ENCODE results near the gene BDNF. TPM values are rescaled to one million over a fixed set of nuclear protein-coding genes. Genes with fewer than 3 reads are reported as not detected.

The BDNF gene
- total RNA-seq, 2 donors from 2014 or later, result 0.33 TPM; not detected in 1

GRCh38 chr11:27610280-27610679 is 90.0 kb downstream of the BDNF start:
- no peak for TF ChIP-seq CTCF (conservative IDR thresholded peaks at IDR 0.05)
- H3K9me3 ChIP-seq (ENCODE audit: control insufficient read depth, low read length), result no peaks in the 10 kb centered on the region
- H3K36me3 ChIP-seq (ENCODE audit: control insufficient read depth, insufficient read depth, low read length), result no peaks in the 10 kb centered on the region
- no peak overlapping the region for H3K27ac ChIP-seq (ENCODE audit: low read depth, low read length)
- H3K36me3 Mint-ChIP-seq (ENCODE audit: low read depth), result no peaks in the 10 kb centered on the region
- H3K9me3 Mint-ChIP-seq, result no peaks in the 10 kb centered on the region
- no peak overlapping the region for H3K4me3 ChIP-seq (ENCODE audit: low read length)
- no peak overlapping the region for H3K9ac ChIP-seq (ENCODE audit: extremely low read depth, low read length, poor library complexity, severe bottlenecking)
- no peaks in the 10 kb centered on the region for H3K4me1 ChIP-seq (ENCODE audit: control insufficient read depth, insufficient read depth, low read length)
- DNase-seq, result no peak
- H3K4me1 Mint-ChIP-seq, result no peaks in the 10 kb centered on the region
- H3K27ac Mint-ChIP-seq, result no peak overlapping the region
- H3K27me3 Mint-ChIP-seq (ENCODE audit: insufficient read depth), result peaks cover 44% of the 10 kb centered on the region
- H3K4me3 Mint-ChIP-seq, result no peak overlapping the region
- no peaks in the 10 kb centered on the region for H3K27me3 ChIP-seq (ENCODE audit: control insufficient read depth, insufficient read depth, low read length, poor library complexity, severe bottlenecking)
- WGBS, 2 experiments (ENCODE audit: insufficient coverage in 1 of 2, insufficient read length in 1 of 2), result 78 to 81% methylated on average over 3 of the region's 3 CpGs

GRCh38 chr11:27608951-27609350 is 91.3 kb downstream of the BDNF start:
- no peak for TF ChIP-seq CTCF (conservative IDR thresholded peaks at IDR 0.05)
- no peaks in the 10 kb centered on the region for H3K36me3 ChIP-seq (ENCODE audit: control insufficient read depth, insufficient read depth, low read length)
- H3K4me3 ChIP-seq (ENCODE audit: low read length), result no peak overlapping the region
- no peaks in the 10 kb centered on the region for H3K4me1 Mint-ChIP-seq
- H3K27ac Mint-ChIP-seq, result no peak overlapping the region
- no peak overlapping the region for H3K9ac ChIP-seq (ENCODE audit: extremely low read depth, low read length, poor library complexity, severe bottlenecking)
- H3K27me3 Mint-ChIP-seq (ENCODE audit: insufficient read depth), result peaks cover 47% of the 10 kb centered on the region
- 86 to 88% methylated on average over 1 to 2 of the region's 2 CpGs for WGBS, 2 experiments (ENCODE audit: insufficient coverage in 1 of 2, insufficient read length in 1 of 2)
- H3K4me1 ChIP-seq (ENCODE audit: control insufficient read depth, insufficient read depth, low read length), result no peaks in the 10 kb centered on the region
- H3K27ac ChIP-seq (ENCODE audit: low read depth, low read length), result no peak overlapping the region
- no peaks in the 10 kb centered on the region for H3K36me3 Mint-ChIP-seq (ENCODE audit: low read depth)
- H3K9me3 Mint-ChIP-seq, result no peaks in the 10 kb centered on the region
- H3K27me3 ChIP-seq (ENCODE audit: control insufficient read depth, insufficient read depth, low read length, poor library complexity, severe bottlenecking), result no peaks in the 10 kb centered on the region
- H3K4me3 Mint-ChIP-seq, result no peak overlapping the region
- no peaks in the 10 kb centered on the region for H3K9me3 ChIP-seq (ENCODE audit: control insufficient read depth, low read length)
- DNase-seq, result no peak

GRCh38 chr11:27605422-27605821 is 94.8 kb downstream of the BDNF start:
- TF ChIP-seq CTCF (conservative IDR thresholded peaks at IDR 0.05), result no peak
- H3K4me3 Mint-ChIP-seq, result no peak overlapping the region
- H3K9me3 Mint-ChIP-seq, result no peaks in the 10 kb centered on the region
- no peak overlapping the region for H3K27ac Mint-ChIP-seq
- H3K36me3 Mint-ChIP-seq (ENCODE audit: low read depth), result no peaks in the 10 kb centered on the region
- H3K36me3 ChIP-seq (ENCODE audit: control insufficient read depth, insufficient read depth, low read length), result no peaks in the 10 kb centered on the region
- H3K27me3 Mint-ChIP-seq (ENCODE audit: insufficient read depth), result peaks cover 32% of the 10 kb centered on the region
- H3K27ac ChIP-seq (ENCODE audit: low read depth, low read length), result no peak overlapping the region
- no peak overlapping the region for H3K9ac ChIP-seq (ENCODE audit: extremely low read depth, low read length, poor library complexity, severe bottlenecking)
- no peak for DNase-seq
- no peaks in the 10 kb centered on the region for H3K27me3 ChIP-seq (ENCODE audit: control insufficient read depth, insufficient read depth, low read length, poor library complexity, severe bottlenecking)
- no peak overlapping the region for H3K4me3 ChIP-seq (ENCODE audit: low read length)
- no peaks in the 10 kb centered on the region for H3K4me1 ChIP-seq (ENCODE audit: control insufficient read depth, insufficient read depth, low read length)
- no peaks in the 10 kb centered on the region for H3K4me1 Mint-ChIP-seq
- no peaks in the 10 kb centered on the region for H3K9me3 ChIP-seq (ENCODE audit: control insufficient read depth, low read length)

Other genes with a start within 250 kb of the BDNF start
- gene LGR4, start 227.7 kb downstream of the BDNF start, total RNA-seq, result 10 to 100 TPM; 73.7 to 75.6 TPM
- 10 to 100 TPM; 28.3 to 39.6 TPM for gene LIN7C, start 193.7 kb downstream of the BDNF start, total RNA-seq